ENCODE data around the gene CDCA8.
"Not testable (repeated sequence)": the region's sequence is repeated elsewhere in the genome, so short reads cannot be mapped to it uniquely, and the experiment has no call there.

The CDCA8 gene

DNA sequence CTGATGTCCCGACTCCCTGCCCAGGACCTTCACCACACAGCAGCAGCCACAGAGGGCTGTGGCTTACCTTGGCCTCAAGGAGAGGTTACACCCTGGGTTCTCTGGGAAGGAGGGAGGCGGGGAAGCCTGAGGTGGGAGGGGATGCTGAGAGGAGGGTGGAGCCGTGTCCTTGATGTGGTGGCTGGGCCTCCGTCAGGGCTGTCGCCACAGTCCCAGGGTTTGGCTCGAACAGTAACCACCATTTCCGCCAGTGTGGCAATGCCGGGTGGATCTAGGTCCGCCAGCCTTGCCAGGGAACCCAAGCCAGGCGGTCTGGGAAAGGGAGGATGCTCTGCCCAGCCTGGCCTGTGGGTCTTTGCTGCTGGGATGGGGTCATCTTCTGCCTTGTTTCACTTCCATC is 18.4 kb upstream of the CDCA8 start:
- peak; percentile 45 for DNase-seq (ENCODE audit: low spot score)

DNA sequence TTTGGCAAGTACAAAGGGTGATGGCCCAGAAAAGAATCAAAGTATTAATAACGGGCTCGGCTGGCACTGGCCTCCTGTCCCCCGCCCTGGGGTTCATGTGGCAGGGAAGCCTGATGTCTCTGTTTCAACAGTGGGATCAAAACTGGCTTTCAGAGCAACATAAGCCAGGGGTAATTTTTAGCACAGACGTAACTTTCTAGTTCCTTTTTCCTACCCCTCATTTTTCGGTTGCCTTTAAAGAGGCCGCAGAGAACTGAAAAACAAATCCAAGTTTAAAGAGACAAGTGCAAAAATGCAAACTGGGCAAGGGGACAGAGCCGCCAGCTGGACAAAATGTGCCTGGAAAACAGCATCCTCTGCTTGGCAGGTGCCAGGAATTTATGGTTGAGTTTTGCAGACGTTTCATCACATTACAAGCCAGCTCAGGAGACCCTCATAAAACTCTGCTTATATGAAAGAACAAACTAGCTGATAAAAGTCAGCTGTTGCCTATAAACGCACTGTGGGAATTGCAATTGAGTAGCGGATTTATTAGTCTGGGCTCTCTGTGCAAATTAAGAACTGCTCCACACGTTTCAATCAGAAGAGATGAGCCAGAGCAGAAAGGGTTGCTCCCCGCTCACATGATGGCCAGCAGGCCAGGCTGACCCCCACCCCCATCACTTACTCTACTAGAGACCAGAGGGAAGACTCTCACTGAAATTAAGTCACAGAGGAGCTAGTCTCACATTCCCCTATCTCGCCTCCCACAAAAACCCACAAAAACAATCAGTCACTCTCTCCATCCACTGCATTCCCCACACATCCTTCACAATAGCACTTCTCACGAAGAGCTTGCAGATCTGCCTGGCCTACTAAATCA is 15.8 kb upstream of the CDCA8 start:
- DNase-seq (ENCODE audit: low spot score) = no peak

DNA sequence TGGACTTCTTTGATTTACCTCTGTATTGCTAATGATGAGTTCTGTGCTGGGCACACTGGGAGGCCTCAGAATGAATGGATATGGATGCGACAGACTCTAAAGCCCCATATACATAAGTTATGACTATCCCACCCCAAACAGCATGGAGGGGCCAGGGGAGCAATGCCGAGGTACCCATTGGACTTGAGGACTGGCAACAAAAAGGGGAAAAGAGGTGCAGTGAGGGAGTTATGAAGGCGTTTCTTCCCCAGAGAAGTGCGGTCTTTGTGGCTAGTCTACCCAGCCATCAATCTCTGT is 15.2 kb upstream of the CDCA8 start:
- no peak for DNase-seq (ENCODE audit: low spot score)

DNA sequence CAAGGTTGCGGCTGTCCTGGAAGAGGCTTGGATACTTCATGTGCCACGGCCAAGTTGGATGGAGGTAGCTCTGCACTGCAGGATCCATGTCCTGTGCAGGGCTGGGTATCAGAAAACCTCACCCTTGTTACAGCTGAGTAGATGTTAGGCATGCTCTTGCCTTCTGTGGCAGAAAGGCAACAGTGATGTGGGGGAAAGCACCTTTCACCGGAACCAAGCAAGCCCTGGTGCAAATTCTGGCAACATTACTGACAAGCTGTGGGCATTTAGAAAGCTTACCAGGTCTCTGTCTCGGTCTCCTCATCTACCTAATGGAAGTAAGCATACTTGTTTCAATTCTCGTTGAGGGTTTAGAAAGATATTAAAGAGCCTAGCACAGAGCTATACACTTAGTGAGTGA is 14.5 kb upstream of the CDCA8 start:
- DNase-seq (ENCODE audit: low spot score) = no peak

DNA sequence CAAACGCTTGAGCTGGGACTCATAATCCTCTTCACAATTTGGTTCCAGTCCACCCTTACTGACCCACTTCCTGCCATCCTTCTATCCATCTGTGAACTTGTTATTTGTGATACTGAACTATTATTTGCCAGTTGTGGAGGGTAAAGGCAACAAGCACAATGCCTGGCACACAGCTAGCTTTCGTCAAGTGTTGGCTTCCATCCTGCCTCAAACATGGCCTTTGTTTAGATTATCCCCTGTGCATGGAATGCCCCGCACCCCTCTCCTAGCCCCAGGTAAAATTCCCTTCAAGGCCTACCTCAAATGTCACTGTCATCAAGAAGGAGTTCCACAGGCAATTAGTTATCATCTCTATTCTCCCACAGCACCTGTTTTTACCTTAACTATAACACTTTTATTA is 11.4 kb upstream of the CDCA8 start:
- no peak for DNase-seq (ENCODE audit: low spot score)

DNA sequence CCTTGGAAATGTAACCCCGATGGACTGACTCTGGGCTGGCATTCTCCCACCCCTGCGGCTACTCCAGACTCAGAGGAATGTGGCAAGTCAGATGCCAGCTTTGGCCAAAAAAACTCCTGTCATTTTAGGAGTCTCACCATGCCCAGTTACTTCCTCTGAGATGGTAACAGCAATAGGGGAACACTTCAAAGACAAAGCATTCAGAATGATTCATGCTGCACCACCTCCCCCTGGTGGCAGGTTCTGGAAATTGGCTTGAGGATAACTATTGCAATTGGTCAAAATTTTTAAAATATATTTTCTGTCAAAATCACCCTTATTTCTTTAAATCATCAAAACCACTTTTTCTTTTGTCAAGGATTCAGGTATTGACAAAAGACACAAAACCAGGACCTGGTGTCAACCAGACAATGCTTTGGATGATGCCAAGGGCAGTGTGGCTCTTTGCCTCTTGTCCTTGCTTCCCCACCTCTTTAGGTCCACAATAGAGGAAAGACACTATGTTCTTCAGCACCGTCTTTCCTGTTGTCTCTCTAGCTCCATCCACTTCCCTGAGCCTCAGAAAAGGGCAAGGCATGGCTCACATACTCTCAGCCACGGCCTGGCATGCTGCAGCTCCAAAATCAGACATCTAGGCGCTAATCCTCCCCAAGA is 9.9 kb upstream of the CDCA8 start:
- DNase-seq (ENCODE audit: low spot score) = peak; percentile 71

DNA sequence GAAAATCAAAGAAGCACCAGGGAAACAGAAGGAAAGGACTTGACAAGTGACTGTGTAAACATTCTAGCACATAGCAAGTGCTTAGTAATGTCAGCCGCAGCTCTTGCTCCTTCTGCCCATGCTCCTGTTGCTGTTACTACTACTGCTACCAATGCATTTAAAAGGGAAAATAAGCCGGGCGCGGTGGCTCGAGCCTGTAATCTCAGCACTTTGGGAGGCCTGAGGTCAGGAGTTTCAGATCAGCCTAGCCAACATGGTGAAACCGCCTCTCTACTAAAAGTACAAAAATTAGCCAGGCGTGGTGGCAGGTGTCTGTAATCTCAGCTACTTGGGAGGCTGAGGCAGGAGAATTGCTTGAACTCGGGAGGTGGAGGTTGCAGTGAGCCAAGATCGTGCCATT is 8.1 kb upstream of the CDCA8 start:
- not testable (repeated sequence) for DNase-seq (ENCODE audit: low spot score)

DNA sequence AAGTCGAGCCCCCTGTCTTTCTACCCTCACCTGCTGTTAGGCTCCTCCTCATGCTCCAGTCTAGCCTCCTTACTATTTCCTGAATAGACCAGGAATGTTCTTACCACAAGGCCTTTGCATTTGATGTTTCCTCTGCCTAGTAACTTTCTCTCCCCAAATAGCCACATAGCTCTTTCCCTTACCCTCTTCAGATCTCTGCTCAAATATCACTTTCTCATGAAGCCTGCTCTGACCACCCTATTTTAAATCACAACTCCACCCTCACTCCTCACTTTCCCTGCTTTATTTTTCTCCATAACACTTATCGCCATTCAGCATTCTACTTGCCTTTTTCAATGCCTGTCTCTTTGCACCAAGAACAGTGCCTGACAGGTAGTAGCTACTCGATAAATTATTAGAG is 6.6 kb upstream of the CDCA8 start:
- no peak for DNase-seq (ENCODE audit: low spot score)

DNA sequence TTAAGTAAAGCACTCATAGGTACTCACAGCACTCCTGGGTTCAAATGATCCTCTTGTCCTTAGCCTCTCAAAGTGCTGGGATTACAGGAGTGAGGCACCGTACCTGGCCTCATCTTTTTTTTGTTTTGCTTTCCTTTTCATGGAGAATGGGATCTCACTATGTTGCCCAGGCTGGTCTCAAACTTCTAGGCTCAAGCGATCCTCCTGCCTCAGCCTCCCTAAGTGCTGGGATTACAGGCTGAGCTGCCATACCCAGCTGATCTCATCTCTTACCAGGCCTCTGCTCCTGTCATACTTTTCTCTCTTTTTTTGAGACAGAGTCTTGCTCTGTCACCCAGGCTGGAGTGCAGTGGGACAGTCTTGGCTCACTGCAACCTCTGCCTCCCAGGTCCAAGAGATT is 4.6 kb upstream of the CDCA8 start:
- DNase-seq (ENCODE audit: low spot score) = not testable (repeated sequence)

DNA sequence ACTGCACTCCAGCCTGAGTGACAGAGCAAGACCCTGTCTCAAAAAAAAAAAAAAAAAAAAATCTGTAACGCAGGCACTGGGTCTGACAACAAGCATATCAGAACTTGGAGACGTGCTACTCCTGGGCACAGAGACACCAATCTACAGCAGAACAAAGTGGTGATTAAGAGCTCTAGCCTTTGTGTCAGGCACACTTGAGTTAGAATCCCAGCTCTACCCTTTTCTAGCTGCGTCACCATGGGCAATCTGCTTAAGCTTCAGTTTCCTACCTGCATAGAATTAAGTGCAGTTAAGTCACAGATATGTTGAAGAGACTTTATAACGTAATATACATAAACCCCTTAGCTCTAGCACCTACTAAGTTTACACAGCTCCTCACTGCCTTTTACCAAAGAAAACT is 3.4 kb upstream of the CDCA8 start:
- DNase-seq (ENCODE audit: low spot score) = no peak

DNA sequence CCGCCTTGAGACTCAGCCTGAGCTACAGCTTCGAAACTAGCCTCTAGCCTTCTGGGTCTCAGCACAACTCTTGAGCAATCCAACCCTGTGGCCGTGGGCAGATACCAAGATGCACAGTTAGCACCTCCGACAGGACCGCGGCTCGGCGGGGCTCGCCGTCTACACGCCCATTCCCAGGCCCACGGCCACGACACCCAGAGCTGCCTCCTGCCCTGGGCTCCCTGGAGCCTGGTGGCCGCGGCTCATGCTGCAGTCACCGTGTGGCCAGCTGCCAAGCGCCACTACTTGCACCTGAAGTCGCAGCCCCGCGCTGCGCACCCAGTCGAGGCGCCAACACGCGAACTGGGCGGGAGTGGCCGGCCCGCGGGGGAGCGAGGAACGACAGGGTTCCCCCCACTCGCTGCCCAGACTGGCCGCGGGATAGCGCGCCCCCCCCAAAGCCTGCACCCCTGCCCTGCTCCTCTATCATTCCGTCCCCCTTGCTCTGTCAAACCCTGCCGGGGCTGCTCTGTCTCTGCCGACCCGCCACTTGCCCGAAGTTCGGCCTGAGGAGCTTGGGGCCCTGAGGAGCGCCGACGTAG is 729 bp upstream of the CDCA8 start:
- DNase-seq (ENCODE audit: low spot score) = no peak

DNA sequence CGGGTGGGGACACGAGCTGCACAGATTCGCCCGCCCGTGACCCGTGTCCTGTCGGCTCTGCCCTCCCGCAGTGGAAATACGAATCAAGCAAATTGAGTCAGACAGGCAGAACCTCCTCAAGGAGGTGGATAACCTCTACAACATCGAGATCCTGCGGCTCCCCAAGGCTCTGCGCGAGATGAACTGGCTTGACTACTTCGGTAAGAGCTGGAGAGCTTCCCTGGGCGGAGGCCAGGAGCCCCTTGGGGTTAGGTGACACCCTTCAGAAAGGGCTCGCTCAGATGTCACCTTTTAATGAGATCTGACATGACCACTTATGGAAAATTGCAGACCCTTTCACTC is 489 bp downstream of the CDCA8 start:
- no peak for DNase-seq (ENCODE audit: low spot score)

DNA sequence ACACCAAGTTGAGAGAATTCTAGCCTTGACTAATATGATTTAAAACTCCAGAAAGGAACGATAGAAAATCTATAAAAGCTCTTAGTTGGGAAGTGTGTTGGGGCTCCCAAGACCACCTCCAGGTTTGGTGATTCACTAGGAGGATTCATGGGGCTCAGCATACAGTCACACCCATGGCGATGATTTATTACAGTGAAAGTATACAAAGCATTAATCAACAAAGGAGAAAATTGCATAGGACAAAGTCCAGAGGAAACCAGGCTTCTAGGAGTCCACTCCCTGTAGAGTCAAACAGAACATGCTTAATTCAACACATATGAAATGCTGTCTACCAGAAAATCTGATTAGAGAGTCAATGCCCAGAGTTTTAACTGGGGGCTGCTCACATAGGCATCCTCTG is 4.8 kb downstream of the CDCA8 start:
- DNase-seq (ENCODE audit: low spot score) = no peak

DNA sequence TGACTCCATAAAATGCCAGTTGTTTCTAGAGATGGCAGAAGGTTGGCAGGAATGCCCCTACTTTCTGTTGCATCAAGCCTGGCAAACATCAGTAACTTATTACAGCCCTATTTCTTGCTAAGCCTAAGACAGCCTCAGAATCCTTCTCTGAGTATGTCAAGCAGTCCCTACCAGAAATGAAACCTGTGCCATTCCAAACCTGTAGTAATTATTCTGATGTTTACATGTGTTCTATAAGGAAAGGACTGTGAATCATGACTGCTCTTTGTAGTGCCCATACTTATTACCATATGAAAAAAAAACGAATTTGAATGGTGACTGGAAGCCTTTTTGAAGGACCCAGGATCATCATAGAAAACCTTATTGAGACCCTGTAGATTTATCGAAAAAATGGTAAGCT is 5.4 kb downstream of the CDCA8 start:
- DNase-seq (ENCODE audit: low spot score) = no peak

DNA sequence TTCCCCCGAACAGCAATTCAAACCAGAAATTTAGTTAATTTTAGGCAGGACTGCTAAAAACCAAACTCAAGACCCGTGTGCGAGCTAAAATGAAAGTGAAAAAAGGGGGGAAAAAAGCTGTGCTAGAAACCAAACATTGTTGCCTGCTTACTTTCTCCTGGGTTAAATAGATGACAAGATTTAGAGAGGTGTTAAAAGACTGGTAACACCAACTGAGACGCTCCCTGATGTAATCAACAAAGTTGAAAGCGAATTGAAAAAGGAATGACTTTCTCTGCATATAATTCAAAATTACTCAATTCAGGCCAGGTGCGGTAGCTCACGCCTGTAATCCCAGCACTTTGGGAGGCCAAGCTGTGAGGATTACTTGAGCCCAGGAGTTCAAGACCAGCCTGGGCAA is 6.8 kb downstream of the CDCA8 start:
- no peak for DNase-seq (ENCODE audit: low spot score)

DNA sequence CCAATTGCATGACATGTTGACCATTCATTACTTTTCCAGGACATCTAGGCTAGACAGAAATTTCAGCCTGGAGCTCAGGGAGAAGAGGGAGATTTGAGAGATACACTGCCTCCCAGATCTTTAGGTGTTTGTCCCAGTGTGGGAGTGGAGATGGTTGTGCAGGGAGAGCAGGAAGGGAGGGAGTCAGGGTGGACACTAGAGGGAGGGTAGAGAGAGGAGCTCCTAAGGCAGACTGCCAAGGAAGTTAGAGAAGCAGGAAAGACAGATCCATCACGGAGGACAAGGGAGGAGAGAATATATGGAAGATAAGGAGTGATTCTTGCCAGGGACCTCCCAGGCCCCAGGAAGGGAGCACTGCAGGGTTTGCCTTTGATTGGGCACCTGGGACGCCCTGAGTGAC is 8.7 kb downstream of the CDCA8 start:
- DNase-seq (ENCODE audit: low spot score) = no peak

DNA sequence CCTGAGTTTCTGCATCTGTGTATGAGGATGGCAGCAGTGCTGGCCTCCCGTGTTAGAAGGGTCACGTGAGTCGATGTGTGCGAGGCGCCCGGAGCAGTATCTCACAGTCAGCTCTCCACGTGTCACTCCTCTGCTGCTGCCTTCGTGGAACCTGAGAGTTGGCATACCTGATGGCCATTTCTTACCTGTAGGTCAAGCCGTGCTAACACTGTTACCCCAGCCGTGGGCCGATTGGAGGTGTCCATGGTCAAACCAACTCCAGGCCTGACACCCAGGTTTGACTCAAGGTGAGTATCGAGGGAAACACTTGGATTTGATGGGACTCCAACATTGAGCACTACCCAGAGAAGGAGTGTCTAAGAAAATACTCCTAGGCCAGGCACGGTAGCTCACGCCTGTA is 10.7 kb downstream of the CDCA8 start:
- DNase-seq (ENCODE audit: low spot score) = no peak

DNA sequence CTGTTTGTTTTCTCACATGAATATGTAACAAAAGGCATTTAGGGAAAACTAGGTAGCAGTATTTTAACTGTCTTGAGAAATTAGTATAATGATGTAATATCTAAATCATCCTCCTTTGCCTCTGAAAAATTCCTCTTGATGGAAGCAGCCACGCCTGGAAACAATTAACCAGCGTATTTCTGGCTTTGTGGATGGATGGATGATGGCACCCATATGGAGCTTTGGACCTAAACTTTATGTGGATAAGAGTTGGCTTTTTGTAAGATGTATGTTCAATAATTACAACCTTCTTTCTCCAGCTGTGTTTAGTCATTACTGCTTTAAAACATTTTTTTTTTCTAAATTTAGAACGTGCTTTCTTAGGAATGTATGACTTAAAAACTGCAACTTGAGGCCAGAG is 12.7 kb downstream of the CDCA8 start:
- no peak for DNase-seq (ENCODE audit: low spot score)

DNA sequence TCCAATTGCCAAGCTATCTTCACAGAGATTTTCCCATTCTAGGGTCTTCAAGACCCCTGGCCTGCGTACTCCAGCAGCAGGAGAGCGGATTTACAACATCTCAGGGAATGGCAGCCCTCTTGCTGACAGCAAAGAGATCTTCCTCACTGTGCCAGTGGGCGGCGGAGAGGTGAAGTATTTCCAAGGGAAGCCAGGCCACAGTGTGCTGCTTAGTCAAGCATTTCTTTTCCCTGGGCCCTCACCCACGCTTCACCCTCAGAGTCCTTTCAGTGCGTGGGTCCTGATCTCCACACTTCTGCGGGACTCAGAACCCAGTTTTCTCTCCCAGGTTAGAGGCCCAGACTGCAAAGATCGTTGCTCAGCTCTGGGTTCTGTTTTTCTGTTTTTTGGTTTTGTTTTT is 13.1 kb downstream of the CDCA8 start:
- DNase-seq (ENCODE audit: low spot score) = no peak

DNA sequence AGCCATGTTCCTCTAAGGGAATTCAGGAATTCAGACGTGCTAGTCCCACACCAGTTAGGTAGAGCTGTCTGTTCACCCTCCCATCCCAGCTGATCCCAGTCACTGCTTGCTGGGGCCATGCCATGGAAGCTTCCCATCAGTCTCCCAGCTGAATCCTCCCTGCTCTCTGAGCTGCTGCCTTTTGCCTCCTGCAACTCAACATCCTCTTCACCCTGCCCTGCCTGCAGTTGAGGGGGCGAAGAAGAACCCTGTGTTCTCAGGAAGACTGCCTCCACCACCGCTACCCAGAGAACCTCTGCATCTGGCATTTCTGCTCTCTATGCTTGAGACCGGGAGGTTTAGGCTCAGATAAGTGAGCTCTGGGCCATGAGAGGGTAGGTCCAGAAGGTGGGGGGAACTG is 16.2 kb downstream of the CDCA8 start:
- DNase-seq (ENCODE audit: low spot score) = no peak

DNA sequence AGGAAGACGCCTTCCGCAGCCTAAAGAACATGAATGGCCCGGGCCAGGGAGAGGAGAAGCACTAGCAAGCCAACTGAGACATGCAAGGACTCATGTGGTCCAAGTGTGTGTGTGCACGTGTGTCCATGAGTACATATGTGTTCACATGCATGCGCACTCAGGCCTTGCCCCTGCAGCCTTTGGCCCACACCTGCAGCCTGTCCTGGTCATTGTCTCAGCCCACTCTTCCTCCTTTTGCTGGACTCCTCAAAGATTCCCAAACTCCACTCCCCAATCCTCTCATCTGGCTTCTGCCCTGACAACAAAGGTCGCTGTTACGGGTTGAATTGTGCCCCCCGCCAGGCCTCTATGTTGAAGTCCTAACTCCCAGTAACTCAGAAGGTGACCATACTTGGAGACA is 21.9 kb downstream of the CDCA8 start:
- DNase-seq (ENCODE audit: low spot score) = no peak

DNA sequence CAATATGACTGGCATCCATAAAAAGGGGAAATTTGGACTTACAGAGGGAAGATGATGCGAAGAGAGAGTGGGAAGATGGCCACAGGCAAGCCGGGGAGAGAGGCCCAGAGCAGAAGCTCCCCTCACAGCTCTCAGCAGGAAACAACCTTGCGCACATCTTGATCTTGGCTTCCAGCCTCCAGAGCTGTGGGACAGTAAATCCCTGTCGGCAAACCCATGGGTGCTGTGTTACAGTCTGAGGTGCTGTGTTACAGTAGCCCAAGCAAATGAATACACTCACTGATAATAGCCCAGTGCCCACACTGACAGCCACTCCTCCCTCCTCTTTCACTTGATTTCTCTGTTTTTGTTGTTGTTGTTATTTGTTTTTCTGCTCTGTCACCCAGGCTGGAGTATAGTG is 22.4 kb downstream of the CDCA8 start:
- DNase-seq (ENCODE audit: low spot score) = no peak

DNA sequence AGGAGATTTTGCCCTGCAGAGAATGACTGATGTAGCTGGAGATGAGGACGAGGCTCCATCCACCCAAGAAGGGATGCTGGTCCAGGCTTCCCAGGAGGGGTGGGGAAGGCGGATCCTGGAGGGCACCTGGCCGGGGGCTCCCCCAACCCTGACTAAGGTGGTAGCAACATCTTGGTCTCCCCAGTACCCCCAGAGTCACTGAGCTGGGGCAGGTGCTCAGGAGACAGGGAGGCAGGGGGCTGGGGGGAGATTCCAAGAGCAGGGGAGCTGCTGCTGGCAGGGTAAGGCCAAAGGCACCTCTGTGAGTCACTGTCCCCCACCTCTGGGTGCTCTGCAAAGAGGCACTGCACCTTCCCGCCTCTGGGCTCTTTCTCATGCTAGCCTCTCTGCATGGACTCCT is 24.0 kb downstream of the CDCA8 start:
- no peak for DNase-seq (ENCODE audit: low spot score)

DNA sequence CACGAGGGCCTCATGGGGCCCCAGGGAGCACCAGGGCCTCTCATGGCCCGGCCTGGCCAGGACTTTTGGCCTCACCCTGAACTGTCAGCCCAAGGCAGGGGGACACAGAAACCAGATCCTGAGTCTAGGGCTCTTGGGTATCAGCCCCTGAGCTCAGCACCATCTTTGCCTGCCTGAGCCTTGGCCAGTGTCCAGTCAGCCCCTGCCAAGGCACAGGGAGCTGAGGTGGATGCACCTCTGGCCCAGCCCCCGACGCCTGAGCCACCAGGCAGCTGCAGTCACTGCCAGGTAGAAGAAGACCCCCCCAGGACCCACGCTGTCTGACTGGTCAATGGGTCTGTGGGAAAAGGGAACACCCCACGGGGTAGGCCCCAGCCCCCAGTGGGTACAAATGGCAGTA is 25.3 kb downstream of the CDCA8 start:
- DNase-seq (ENCODE audit: low spot score) = no peak
